Pancreas (tissue), 10 donors: ENCODE results near the gene GALNT11. TPM values are rescaled to one million over a fixed set of nuclear protein-coding genes. Genes with fewer than 3 reads are reported as not detected.

Experiments
- ATAC-seq, 4 donors: fragments of 200-7000 bp; cut with Tn5 transposase; one replicate each; pipeline versions ENCODE4 v1.8.0 to v1.9.1; 2020; ENCODE audit warnings: mild to moderate bottlenecking in 4 of 4, moderate library complexity in 4 of 4
- DNase-seq, 6 donors: peaks; one replicate each; pipeline ENCODE4 v3.0.0-alpha.2; 2020
- FAIRE-seq: peaks from 2 replicates; lab custom pipeline; 2012; peaks lifted over from hg19 to GRCh38; lab: Jason Lieb, UNC
- H3K27ac ChIP-seq, 4 donors: fragments of 200-600 bp; sonication (generic); 1 replicate in 3 of 4; 2 replicates in 1 of 4; pipeline versions ENCODE4 v1.5.0 to v1.8.0; 2020
- H3K27me3 ChIP-seq, 4 donors: fragments of 200-600 bp; one replicate each; pipeline ENCODE4 v1.8.0; 2021
- H3K36me3 ChIP-seq, 3 donors: fragments of 200-600 bp; sonication (generic) in 1 of 3; one replicate each; pipeline versions ENCODE4 v1.5.0 to v1.8.0; 2020 to 2021
- H3K4me1 ChIP-seq, 3 donors: fragments of 200-600 bp; one replicate each; pipeline ENCODE4 v1.8.0; 2021
- H3K4me3 ChIP-seq, 4 donors: fragments of 200-600 bp; sonication (generic) in 2 of 4; one replicate each; pipeline versions ENCODE4 v1.5.0 to v1.8.0; 2020 to 2021
- H3K9me3 ChIP-seq, 4 donors: fragments of 200-600 bp; one replicate each; pipeline ENCODE4 v1.8.0; 2021
- WGBS, 2 donors: extraction: QIAGEN DNeasy Blood & Tissue Kit; methylation state at CpG; one replicate each; pipeline ENCODE4 v1.1.7; 2013; 5-methylcytosine and 5-hydroxymethylcytosine counted together
- intact Hi-C, 3 donors: fragments of 100-400 bp; cut with DNase I; formaldehyde crosslinking; loops; one replicate each; pipeline versions ENCODE4 v1.11.1 to v1.14.2; 2022
- polyA plus RNA-seq, 2 donors: library from polyadenylated mRNA; stranded (reverse); fragments of 200-250 nt; gene quantifications; one replicate each; pipeline ENCODE4 v1.2.3, GENCODE V29; 2013
- total RNA-seq, 6 donors: library from RNA; stranded (reverse); fragmentation: NEBNext Ultra II Directional in 4 of 6; extraction: Animal tissue kit (Norgen Biotek cat#: 25700) in 4 of 6; gene quantifications; one replicate each; pipeline versions ENCODE4 v1.2.1 to v1.2.4, GENCODE V29; 2021 to 2023
- TF ChIP-seq, protein P1 (sequence below), 4 donors: fragments of 200-600 bp; sonication (generic) in 3 of 4; IDR thresholded peaks; one replicate each; pipeline versions ENCODE4 v1.5.0 to v1.8.0; 2021; ENCODE audit warnings: antibody characterized with exemption in 4 of 4
- donor health status: healthy with polysubstance abuse.
- donor health status: DM: no; HTN: no; CAD: no; lungs with moderate emphysema.
- donor health status: DM: no; HTN: no; CAD: no.
- donor health status: control.
- donor health status: control.
- donor health status: Bipolar disorder and iron deficiency.
- donor health status: DM: yes; HTN: yes; CAD: no.
- donor health status: DM: no; HTN: no; CAD: no.
- donor health status: DM: no; HTN: no; CAD: no.
- donor health status: DM: yes; HTN: yes; CAD: no.

The GALNT11 gene
- total RNA-seq (10 to 100 TPM; 22.7 to 36.3 (median 27.6) TPM), polyA plus RNA-seq (10 to 100 TPM; 12.9 to 23.4 TPM)

DNA sequence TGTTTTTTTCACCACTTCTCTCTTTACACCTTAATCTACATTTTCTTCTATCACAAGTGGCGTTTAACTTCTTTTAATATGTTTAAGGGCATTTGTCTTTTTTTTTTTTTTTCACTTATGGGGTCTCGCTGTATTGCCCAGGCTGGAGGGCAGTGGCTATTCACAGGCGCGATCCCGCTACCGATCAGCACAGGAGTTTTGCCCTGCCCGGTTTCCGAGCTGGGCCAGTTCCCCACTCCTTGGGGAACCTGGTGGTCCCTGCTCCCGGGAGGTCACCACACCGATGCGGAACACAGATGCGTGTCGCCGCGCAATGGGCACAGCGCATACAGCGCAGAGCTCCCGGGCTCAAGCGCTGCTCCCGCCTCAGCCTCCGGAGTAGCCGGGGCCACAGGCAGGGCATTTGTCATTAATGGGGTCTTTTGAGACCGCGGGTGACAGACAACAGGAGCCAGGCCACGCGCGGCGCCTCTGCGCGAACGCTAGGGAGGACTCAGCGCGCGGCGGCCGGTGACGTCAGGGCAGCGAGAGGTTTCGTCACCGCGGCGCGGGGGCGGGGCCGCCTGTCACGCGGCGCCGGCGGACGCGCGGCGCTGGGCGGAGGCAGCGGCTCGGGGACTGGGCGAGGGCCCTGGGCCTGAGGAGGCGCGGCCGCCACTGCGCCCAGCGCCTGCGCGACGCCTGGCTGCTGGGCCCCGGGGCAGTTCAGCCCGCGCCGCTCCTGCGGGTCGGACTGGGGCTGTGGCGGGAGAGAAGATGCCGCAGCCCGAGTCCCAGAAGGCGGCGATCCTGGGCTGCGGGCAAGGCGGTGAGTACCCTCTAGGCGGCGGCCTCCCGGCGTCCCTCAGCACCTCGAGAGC is at the start of gene GALNT11:
Gene GALNT11 (plus strand): TSS at position 598 of the 860 bp plus-strand sequence. CDS start 68,554 bp downstream, outside the sequence.
- Histone ChIP-seq H3K27me3 (no peaks in the 10 kb centered on the region), H3K4me3 (peak within 1 kb of the TSS; percentile 69 to 94 (median 76)), H3K4me1 (peaks cover 0 to 5% (median 0%) of the 10 kb centered on the region in 3 donors), H3K27ac (peak within 1 kb of the TSS; percentile 88 to 93 (median 89)), H3K9me3 (no peaks in the 10 kb centered on the region), H3K36me3 (no peaks in the 10 kb centered on the region)
- peak; percentile 79 to 94 (median 90) for DNase-seq
- peak; percentile 95 to 98 (median 98) for ATAC-seq
- WGBS, 2 donors, result 2% methylated on average over 72 to 84 of the region's 84 CpGs
- no peak for FAIRE-seq
- intact Hi-C loops, result no loop called here
- TF ChIP-seq, protein P1, sequence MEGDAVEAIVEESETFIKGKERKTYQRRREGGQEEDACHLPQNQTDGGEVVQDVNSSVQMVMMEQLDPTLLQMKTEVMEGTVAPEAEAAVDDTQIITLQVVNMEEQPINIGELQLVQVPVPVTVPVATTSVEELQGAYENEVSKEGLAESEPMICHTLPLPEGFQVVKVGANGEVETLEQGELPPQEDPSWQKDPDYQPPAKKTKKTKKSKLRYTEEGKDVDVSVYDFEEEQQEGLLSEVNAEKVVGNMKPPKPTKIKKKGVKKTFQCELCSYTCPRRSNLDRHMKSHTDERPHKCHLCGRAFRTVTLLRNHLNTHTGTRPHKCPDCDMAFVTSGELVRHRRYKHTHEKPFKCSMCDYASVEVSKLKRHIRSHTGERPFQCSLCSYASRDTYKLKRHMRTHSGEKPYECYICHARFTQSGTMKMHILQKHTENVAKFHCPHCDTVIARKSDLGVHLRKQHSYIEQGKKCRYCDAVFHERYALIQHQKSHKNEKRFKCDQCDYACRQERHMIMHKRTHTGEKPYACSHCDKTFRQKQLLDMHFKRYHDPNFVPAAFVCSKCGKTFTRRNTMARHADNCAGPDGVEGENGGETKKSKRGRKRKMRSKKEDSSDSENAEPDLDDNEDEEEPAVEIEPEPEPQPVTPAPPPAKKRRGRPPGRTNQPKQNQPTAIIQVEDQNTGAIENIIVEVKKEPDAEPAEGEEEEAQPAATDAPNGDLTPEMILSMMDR (IDR thresholded peaks at IDR 0.05), result no peak

DNA sequence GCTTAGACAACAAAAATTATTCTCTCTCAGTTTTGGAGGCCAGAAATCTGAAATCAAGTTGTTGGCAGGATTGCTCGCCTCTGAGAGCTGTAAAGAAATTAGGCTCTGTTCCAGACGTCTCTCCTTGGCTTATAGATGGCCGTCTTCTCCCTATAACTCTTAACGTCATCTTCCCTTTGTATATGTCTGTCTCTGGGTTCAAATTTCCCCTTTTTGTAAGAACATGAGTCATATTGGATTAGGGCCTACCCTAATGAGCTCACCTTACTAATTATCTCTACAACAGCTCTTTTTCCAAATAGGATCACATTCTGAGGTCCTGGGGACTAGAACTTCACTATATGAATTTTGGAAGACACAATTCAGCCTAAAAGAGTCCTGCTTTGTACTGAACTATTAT is 46.9 kb upstream of the GALNT11 start:
- no peaks in the 10 kb centered on the region for H3K36me3 ChIP-seq
- H3K4me3 ChIP-seq, result no peak overlapping the region
- ATAC-seq, result no peak
- H3K27me3 ChIP-seq, result no peaks in the 10 kb centered on the region
- no peak for DNase-seq
- TF ChIP-seq, protein P1 (IDR thresholded peaks at IDR 0.05), result no peak
- H3K9me3 ChIP-seq, result no peaks in the 10 kb centered on the region
- intact Hi-C loops, result no loop called here
- peaks cover 0 to 4% (median 0%) of the 10 kb centered on the region in 3 donors for H3K4me1 ChIP-seq
- WGBS, 2 donors, result 83 to 88% methylated on average over 4 of the region's 4 CpGs
- FAIRE-seq, result no peak
- H3K27ac ChIP-seq, result no peak overlapping the region

DNA sequence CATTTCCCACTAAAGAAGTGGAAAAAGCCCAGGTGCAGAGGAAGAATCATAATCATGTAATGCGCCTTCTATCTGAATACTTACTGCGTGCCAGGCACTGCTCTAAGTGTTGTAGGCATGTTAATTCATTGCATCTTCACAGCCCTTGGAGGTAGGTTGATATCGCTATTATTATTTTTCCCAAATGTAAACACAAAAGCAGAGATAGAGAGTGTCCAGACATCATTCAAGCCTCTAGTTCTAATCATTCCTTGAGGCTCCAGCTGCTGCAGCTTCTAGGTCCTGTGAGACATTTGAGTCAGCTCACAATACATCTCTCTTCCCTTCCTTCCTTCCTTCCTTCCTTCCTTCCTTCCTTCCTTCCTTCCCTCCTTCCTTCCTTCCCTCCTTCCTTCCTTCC is 44.3 kb upstream of the GALNT11 start:
- ATAC-seq (no peak), FAIRE-seq (no peak), DNase-seq (no peak)
- H3K36me3 ChIP-seq, result no peaks in the 10 kb centered on the region
- H3K9me3 ChIP-seq, result no peaks in the 10 kb centered on the region
- H3K27me3 ChIP-seq, result no peaks in the 10 kb centered on the region
- no peak overlapping the region for H3K4me3 ChIP-seq
- no peak overlapping the region for H3K27ac ChIP-seq
- intact Hi-C loops, result no loop called here
- H3K4me1 ChIP-seq, result no peaks in the 10 kb centered on the region
- TF ChIP-seq, protein P1 (IDR thresholded peaks at IDR 0.05), result no peak
- WGBS, 2 donors, result 76% methylated on average over 3 of the region's 3 CpGs

DNA sequence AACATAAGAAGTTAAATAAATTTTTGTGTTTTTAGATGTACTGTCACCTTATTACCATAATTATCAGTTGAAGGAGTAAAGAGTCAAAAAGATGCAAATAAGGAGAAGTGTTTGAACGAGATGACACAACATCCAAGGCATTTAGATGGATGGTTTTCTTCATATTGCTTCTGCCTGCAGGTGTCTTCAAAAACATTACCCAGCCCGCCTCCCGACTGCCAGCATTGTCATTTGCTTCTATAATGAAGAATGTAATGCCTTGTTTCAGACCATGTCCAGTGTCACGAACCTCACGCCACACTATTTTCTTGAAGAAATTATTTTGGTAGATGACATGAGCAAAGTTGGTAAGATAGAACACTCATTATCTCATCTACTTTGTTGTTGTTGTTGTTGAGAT is 42.7 kb upstream of the GALNT11 start:
- no peaks in the 10 kb centered on the region for H3K9me3 ChIP-seq
- intact Hi-C loops, result no loop called here
- H3K4me3 ChIP-seq, result no peak overlapping the region
- H3K4me1 ChIP-seq, result no peaks in the 10 kb centered on the region
- no peak for FAIRE-seq
- DNase-seq, result no peak
- no peaks in the 10 kb centered on the region for H3K36me3 ChIP-seq
- no peaks in the 10 kb centered on the region for H3K27me3 ChIP-seq
- TF ChIP-seq, protein P1 (IDR thresholded peaks at IDR 0.05), result no peak
- WGBS, 2 donors, result 75 to 79% methylated on average over 5 of the region's 5 CpGs
- no peak for ATAC-seq
- H3K27ac ChIP-seq, result no peak overlapping the region

DNA sequence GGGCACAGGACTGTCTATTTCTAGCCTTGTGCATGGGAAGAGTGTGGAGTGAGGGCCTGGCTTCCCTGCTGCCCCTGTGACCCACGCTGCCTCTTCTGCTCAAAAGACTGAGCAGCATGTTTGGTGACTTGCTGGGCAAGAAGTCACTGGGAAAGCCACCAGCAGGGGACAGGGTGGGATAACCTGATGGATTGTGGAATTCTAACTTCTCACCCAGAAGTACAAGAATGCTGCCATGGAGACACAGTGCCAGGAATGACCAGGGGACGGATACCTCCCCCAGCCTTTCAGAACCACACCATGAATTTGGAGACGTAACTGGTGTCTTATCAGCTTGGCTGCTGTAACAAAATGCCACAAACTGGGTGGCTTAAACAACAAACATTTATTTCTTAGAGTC is 40.9 kb upstream of the GALNT11 start:
- intact Hi-C loops, result no loop called here
- Histone ChIP-seq H3K36me3 (no peaks in the 10 kb centered on the region), H3K9me3 (no peaks in the 10 kb centered on the region), H3K27ac (no peak overlapping the region), H3K27me3 (no peaks in the 10 kb centered on the region), H3K4me1 (no peaks in the 10 kb centered on the region), H3K4me3 (no peak overlapping the region)
- WGBS, 2 donors, result 85% methylated on average over 3 of the region's 3 CpGs
- DNase-seq (no peak), ATAC-seq (no peak), FAIRE-seq (no peak)
- TF ChIP-seq, protein P1 (IDR thresholded peaks at IDR 0.05), result no peak
